GM23248 (cell line): ENCODE data around the gene TBC1D14.

Experiments
- EZH2 ChIP-seq: fragments of 200-600 bp; sonication (generic); IDR thresholded peaks from 2 replicates; pipeline ENCODE4 v1.6.1; 2018; ENCODE audit warnings: antibody characterized with exemption, mild to moderate bottlenecking; ENCODE audit not compliant: insufficient read depth, poor library complexity, severe bottlenecking
- EZH2phosphoT487 ChIP-seq: fragments of 200-600 bp; sonication (generic); IDR thresholded peaks from 2 replicates; pipeline ENCODE4 v1.6.1; 2018; ENCODE audit warnings: antibody characterized with exemption, moderate library complexity, mild to moderate bottlenecking, low read depth; ENCODE audit not compliant: insufficient read depth

GRCh38 chr4:7002336-7002735, 92.7 kb downstream of the TBC1D14 start:
- TF ChIP-seq EZH2: no peak
- TF ChIP-seq EZH2phosphoT487: no peak
